HG03103 (cell line): ENCODE measurements around the gene ZNF516.

Experiments
- ATAC-seq: cut with Tn5 transposase; IDR thresholded peaks from one replicate; pipeline ENCODE4 v1.9.1; 2021; ENCODE audit warnings: low read depth; ENCODE audit not compliant: unreplicated experiment

Gene ZNF516

DNA sequence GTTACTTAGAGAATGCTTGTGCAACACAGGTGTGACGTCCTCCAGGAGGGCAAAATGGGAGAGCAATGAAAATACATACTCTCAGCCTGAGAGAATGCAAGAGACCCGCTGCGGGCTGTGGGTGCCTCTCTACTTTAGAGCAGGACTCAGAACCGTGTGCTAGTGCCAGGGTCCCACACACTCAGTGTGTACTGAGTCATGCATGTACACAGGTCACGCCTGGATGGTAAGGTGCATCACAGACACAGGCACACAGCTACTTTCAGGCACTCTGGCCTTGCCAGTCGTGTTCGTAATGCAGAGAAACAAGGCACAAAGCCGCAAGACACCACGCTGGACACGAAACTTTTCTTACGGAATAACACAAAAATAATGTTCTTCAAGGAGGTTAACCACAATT is 125.3 kb downstream of the ZNF516 start:
- no peak for ATAC-seq

- ATAC-seq, result no peak
Measured at GRCh38 chr18:76368976-76369375, 126.1 kb downstream of the ZNF516 start.

DNA sequence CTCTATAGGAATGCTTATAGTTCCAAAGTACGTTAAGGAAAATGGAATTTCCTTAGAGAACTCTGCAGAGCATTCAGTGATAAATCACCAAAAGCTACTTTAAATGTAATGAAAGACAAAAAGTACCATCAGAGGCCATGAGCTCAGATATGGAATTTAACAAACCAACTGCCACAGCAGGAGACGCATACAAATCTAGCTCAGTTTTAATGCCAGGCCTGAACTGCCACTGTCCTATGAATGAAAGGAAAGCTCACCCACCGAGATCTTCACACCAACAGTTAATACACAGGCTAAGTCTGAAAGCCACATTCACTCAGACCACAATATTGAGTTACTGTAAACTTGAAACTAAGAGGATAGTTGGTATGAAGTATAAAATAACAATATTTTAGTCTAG is 126.8 kb downstream of the ZNF516 start:
- ATAC-seq, result no peak

- ATAC-seq, result no peak
Measured at GRCh38 chr18:76367168-76368125, 127.6 kb downstream of the ZNF516 start.

GRCh38 chr18:76365561-76365960 is 129.5 kb downstream of the ZNF516 start:
- no peak for ATAC-seq

DNA sequence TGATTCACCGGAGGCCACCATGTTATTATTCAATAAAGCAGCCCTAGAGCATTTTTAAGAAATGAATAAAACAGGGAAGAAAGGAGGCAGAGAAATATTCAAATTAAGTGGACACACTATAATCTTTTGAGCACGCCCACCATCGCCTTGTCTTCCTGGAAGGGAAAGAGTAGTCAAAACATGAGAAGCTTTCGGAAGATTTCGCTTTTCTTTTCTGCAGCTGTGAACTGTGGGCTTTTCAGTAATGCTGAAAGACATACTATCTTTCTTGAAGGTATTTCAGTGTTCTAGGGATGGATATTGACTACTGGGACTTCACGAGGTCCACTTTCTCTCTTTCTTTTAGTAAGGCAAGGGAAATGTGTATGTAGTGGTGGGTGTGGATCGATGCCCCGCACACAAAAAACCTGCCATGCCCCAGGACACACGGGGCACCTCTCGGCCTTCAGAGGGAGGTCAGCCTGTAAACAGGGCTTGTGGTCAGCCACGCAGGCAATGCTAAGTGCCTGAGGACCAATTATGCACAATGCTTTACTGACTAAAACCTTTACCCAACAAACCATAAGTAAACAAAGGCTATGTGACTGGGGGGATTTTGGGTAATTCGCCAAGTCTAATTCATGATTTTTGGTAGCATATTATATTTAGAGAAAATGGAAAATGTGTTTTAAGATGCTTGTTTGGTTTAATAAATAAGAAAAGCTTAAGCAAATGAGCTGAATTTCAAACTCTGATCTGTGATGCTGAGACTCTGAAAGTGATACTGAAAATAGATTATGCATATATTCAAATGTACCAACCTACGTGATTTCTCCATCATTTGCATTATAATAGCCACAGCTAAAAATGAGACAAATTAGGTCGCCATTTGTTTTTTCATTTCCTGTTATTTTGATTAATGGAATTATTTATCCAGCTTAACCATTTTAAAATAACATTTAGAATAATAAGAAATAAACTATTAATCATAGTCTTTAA is 130.5 kb downstream of the ZNF516 start:
- ATAC-seq, result peak; percentile 90

GRCh38 chr18:76363436-76364120 is 131.5 kb downstream of the ZNF516 start:
- no peak for ATAC-seq

DNA sequence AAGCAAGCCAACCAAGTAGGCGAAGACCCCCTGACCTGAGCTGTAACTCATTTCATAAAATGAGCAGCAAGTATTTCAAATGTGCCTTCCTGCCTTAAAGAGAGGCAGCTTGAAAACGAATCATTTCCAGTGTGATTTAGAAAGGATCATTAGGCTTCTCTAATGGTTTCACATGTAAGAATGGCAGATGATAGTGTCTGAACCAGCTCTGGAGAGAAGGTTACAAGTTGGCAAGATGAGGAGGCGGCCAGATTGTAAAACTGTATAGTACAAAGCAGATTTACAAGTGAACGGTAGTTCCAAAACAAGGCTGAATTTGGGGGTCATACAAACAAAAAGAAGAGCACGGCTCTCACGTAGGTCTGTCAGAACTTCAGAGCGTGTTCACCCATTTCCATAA is 132.4 kb downstream of the ZNF516 start:
- ATAC-seq, result no peak

GRCh38 chr18:76361219-76361618 is 133.8 kb downstream of the ZNF516 start:
- ATAC-seq, result no peak

DNA sequence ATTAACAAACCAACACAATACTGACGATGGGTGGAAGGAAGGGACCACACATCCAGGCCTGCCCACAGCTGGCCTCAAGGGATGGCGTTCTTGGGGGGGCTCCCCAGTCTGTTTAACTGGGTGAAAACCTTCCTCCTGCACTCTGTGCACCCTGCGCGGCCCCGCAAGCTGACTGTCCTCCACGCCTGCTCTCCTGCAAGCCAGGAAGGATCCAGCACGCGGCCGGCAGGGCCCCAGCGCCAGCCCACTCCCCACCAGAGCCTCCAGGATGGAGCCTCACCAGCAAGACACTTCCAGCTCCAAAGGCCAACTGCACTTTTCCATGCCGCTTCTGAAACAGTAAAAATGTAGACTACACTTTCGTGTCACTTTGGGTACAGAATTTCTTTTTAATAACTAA is 135.1 kb downstream of the ZNF516 start:
- ATAC-seq, result no peak

- no peak for ATAC-seq
Measured at GRCh38 chr18:76358774-76359173, 136.3 kb downstream of the ZNF516 start.

GRCh38 chr18:76357585-76358260 is 137.3 kb downstream of the ZNF516 start:
- no peak for ATAC-seq

- ATAC-seq, result no peak
Measured at GRCh38 chr18:76357174-76357573, 137.9 kb downstream of the ZNF516 start.

DNA sequence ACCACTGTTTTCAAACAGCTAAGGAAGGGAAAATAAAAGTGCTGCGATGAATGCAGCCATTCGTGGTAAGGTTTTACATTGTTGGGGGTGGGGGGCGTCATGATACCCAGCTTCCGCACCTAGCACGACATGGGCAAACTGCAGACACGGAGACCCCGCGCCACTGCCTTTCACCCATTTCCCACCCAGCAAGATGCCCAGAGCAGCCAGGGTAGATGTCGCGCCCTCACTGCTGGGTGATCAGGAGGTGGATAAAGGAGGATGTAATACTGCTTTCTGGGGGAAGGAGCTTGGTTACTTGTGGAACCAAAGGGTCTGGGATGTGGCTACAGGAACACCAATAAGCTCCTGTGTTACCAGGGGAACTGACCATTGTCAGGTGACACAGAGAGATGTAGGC is 138.4 kb downstream of the ZNF516 start:
- no peak for ATAC-seq

DNA sequence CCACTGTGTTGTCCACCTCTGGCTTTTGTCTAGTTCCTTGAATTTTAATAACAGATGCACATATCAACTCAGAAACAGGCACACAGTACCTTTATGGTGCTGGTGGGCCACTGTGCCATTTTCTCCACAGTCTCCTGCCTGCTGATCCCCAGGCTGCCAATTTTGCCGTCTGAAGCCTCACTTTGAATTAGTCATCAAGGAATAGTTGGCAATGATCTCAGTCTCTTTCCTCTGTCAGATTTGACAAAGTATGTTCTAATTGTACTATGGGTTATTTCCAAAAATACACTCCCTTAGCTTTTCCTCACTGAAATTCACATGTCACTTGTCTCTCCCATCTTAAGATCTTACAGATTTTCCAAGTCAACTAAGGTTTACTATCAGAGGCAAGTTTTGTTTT is 140.7 kb downstream of the ZNF516 start:
- no peak for ATAC-seq

DNA sequence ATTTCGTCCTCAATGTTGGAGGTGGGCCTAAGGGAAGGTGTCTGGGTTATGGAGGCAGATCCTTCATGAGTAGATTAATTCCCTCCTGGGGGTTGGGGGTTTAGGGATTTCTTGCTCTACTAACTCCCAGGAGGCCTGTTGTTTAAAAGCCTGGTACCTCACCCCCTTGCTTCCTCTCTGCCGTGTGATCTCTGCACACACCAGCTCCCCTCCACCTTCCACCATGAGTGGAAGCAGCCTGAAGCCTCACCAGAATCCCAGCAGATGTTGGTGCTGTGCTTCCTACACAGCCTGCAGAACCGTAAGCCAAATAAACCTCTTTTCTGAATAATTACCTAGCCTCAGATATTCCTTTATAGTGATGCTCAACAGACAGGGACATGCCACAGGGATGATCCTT is 141.5 kb downstream of the ZNF516 start:
- ATAC-seq, result no peak

DNA sequence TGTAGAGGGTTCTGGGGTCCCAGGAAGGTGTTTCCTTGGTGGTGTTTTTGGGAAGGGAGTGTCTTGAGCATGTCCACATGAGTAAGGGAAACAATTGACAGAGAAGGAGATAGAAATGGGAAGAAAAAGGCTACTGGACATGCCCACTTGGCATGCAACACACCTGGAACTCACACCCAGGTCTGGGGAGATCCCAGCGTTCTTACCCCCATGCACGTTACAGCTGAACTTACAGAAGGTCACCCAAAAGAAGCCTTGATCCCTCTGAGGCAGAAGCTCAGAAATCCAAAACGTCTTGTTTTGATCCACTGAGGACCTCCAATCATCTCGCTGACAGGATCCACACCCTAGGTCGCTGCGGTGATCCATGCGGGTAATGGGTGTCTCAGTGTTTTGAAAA is 142.0 kb downstream of the ZNF516 start:
- no peak for ATAC-seq

- ATAC-seq, result no peak
Measured at GRCh38 chr18:76351961-76352581, 143.0 kb downstream of the ZNF516 start.

DNA sequence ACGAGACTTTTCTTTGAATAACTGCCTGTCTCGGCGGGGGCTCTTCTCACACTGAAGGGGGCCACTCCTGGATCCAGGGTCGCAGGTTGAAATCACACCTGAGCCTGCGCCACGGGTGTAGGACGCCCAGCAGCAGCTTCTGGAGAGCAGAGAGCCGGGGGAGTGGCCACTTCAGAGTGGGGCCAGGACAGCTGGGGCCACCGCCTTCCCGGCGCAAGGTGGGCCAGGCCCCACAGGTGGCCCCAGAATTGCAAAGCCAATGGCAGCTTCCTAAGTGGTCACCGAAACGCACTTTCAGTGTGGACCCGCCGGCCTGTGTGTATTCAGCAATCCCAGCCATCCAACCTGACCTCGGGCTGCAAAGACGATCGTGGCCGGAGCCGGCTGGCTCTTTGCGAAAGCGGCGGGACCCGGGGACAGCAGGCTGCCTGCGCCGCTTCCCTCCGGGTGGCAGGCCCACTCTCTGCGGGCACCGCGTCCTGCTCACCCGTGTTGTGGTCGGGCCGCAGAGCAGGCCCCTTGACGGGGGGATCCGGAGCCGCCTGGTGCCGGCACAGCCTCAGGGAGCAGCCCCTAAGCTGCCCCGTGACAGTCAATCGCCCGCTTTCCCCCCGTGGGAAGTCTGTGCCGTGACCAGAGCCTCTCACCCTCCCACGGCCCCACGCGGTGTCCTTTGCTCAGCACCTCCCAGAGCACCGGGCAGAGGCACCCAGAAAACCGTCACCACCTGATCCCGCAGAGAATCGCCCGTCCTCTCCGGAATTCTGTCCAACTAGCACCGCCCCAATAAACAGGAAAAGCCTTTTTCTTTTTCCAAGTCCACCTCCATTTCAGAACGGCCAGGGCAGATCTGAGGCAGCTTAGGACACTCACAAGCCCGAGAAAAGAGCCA is 144.7 kb downstream of the ZNF516 start:
- no peak for ATAC-seq
